Measurements from ENCODE around the gene HOOK1. TPM values are rescaled to one million over a fixed set of nuclear protein-coding genes. Genes with fewer than 3 reads are reported as not detected.
"Not testable (repeated sequence)": the region's sequence is repeated elsewhere in the genome, so short reads cannot be mapped to it uniquely, and the experiment has no call there.

Gene HOOK1
- total RNA-seq, 2 donors from 2014 or later = 0.27 to 0.63 TPM

- DNase-seq (ENCODE audit: low spot score) (no peak), ATAC-seq (ENCODE audit: insufficient number of reproducible peaks, low FRiP score, low read depth) (no peak)
- H3K27ac ChIP-seq = no peak overlapping the region
- no peaks in the 10 kb centered on the region for H3K36me3 ChIP-seq
- no peaks in the 10 kb centered on the region for H3K9me3 ChIP-seq
- no peaks in the 10 kb centered on the region for H3K27me3 ChIP-seq (replicated peaks; ENCODE audit: insufficient read depth)
- TF ChIP-seq, protein P1, sequence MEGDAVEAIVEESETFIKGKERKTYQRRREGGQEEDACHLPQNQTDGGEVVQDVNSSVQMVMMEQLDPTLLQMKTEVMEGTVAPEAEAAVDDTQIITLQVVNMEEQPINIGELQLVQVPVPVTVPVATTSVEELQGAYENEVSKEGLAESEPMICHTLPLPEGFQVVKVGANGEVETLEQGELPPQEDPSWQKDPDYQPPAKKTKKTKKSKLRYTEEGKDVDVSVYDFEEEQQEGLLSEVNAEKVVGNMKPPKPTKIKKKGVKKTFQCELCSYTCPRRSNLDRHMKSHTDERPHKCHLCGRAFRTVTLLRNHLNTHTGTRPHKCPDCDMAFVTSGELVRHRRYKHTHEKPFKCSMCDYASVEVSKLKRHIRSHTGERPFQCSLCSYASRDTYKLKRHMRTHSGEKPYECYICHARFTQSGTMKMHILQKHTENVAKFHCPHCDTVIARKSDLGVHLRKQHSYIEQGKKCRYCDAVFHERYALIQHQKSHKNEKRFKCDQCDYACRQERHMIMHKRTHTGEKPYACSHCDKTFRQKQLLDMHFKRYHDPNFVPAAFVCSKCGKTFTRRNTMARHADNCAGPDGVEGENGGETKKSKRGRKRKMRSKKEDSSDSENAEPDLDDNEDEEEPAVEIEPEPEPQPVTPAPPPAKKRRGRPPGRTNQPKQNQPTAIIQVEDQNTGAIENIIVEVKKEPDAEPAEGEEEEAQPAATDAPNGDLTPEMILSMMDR (IDR thresholded peaks at IDR 0.05) = no peak
- H3K4me1 ChIP-seq (ENCODE audit: control insufficient read depth in 1 of 2, low read depth in 2 of 2) = peaks cover 0 to 6% of the 10 kb centered on the region in 2 donors
- no peak overlapping the region for H3K4me3 ChIP-seq
Measured at GRCh38 chr1:59827055-59827643, 12.4 kb downstream of the HOOK1 start.

DNA sequence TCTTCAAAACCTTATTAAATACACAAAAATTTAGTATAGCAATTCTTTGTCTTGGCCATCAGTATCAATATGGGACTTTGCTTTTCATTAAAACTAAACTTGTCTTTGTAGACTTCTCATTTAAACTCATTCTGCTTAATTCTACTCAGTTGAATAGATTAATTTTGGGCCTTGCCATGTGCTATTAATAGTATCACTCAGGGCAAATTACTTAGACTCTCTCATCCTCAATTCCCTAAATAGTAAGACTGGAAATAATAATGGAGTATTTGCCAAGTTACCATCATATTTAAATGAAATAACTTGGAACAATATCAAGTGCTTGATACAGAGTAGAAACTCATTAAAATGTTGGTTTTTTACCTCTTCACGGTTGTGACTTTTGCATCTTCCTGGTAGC, 13.4 kb downstream of the HOOK1 start:
- Histone ChIP-seq H3K27ac (no peak overlapping the region), H3K36me3 (no peaks in the 10 kb centered on the region), H3K27me3 (replicated peaks; ENCODE audit: insufficient read depth) (no peaks in the 10 kb centered on the region), H3K4me1 (ENCODE audit: control insufficient read depth in 1 of 2, low read depth in 2 of 2) (peaks cover 0 to 6% of the 10 kb centered on the region in 2 donors), H3K4me3 (no peak overlapping the region), H3K9me3 (no peaks in the 10 kb centered on the region)
- DNase-seq (ENCODE audit: low spot score) = no peak
- TF ChIP-seq, protein P1 (IDR thresholded peaks at IDR 0.05) = no peak
- no peak for ATAC-seq (ENCODE audit: insufficient number of reproducible peaks, low FRiP score, low read depth)

DNA sequence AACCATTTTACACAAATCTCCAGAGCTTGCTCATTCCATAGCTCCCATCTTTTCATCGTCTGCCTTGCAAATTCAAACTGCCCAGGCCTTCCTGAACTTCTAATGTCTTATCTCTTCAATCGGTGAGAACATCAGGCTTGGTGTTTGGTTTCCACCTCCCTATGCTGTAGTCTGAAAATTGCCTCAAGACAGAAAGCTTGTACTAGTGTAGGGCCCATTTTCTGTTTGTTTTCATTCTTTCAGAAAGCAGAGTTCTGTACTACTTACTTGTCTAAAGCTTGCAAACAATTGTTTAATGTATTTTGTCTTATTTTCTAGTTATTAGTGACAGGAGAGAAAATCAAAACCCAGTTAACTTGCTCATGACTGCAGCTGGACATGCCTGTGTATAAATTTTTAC, 16.8 kb downstream of the HOOK1 start:
- DNase-seq (ENCODE audit: low spot score) (no peak), ATAC-seq (ENCODE audit: insufficient number of reproducible peaks, low FRiP score, low read depth) (no peak)
- no peaks in the 10 kb centered on the region for H3K36me3 ChIP-seq
- H3K27ac ChIP-seq = no peak overlapping the region
- TF ChIP-seq, protein P1 (IDR thresholded peaks at IDR 0.05) = no peak
- no peak overlapping the region for H3K4me3 ChIP-seq
- H3K9me3 ChIP-seq = no peaks in the 10 kb centered on the region
- no peaks in the 10 kb centered on the region for H3K27me3 ChIP-seq (replicated peaks; ENCODE audit: insufficient read depth)
- H3K4me1 ChIP-seq (ENCODE audit: control insufficient read depth in 1 of 2, low read depth in 2 of 2) = peaks cover 0 to 6% of the 10 kb centered on the region in 2 donors

GRCh38 chr1:59833022-59833421, 18.3 kb downstream of the HOOK1 start:
- H3K4me1 ChIP-seq (ENCODE audit: control insufficient read depth in 1 of 2, low read depth in 2 of 2) = peaks cover 0 to 6% of the 10 kb centered on the region in 2 donors
- no peaks in the 10 kb centered on the region for H3K27me3 ChIP-seq (replicated peaks; ENCODE audit: insufficient read depth)
- ATAC-seq (ENCODE audit: insufficient number of reproducible peaks, low FRiP score, low read depth) (no peak), DNase-seq (ENCODE audit: low spot score) (no peak)
- H3K4me3 ChIP-seq = no peak overlapping the region
- TF ChIP-seq, protein P1 (IDR thresholded peaks at IDR 0.05) = no peak
- H3K36me3 ChIP-seq = no peaks in the 10 kb centered on the region
- H3K27ac ChIP-seq = no peak overlapping the region
- no peaks in the 10 kb centered on the region for H3K9me3 ChIP-seq

DNA sequence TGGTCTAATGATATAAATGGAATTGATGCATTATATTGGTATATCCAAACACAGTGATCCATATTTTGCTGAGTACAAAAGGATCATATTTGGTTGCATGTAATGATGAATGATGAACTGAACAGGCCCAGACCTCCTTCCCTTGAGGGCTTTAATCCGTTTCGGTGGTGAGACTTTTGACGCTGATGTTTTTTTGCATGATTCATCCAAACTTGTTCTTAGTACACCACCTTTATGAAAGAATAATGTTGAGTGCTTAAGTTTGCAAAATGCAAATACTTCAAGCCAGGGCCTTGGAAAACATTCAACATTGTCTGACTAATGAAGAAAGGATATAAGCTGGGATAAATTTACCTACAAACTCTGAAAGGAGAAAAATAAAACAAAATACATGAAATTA, 19.2 kb downstream of the HOOK1 start:
- no peaks in the 10 kb centered on the region for H3K36me3 ChIP-seq
- H3K9me3 ChIP-seq = no peaks in the 10 kb centered on the region
- H3K4me3 ChIP-seq = no peak overlapping the region
- ATAC-seq (ENCODE audit: insufficient number of reproducible peaks, low FRiP score, low read depth) (no peak), DNase-seq (ENCODE audit: low spot score) (no peak)
- H3K4me1 ChIP-seq (ENCODE audit: control insufficient read depth in 1 of 2, low read depth in 2 of 2) = peaks cover 0 to 6% of the 10 kb centered on the region in 2 donors
- TF ChIP-seq, protein P1 (IDR thresholded peaks at IDR 0.05) = no peak
- H3K27ac ChIP-seq = no peak overlapping the region
- H3K27me3 ChIP-seq (replicated peaks; ENCODE audit: insufficient read depth) = no peaks in the 10 kb centered on the region

DNA sequence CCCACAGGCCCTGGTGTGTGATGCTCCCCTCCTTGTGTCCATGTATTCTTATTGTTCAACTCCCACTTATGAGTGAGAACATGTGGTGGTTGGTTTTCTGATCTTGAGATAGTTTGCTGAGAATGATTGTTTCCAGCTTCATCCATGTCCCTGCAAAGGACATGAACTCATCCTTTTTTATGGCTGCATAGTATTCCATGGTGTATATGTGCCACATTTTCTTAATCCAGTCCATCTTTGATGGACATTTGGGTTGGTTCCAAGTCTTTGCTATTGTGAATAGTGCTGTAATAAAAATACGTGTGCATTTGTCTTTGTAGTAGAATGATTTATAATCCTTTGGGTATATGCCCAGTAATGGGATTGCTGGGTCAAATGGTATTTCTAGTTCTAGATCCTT, 23.1 kb downstream of the HOOK1 start:
- not testable (repeated sequence) for H3K9me3 ChIP-seq; H3K4me3 ChIP-seq; H3K36me3 ChIP-seq; H3K27me3 ChIP-seq (replicated peaks; ENCODE audit: insufficient read depth); ATAC-seq (ENCODE audit: insufficient number of reproducible peaks, low FRiP score, low read depth); H3K27ac ChIP-seq; H3K4me1 ChIP-seq (ENCODE audit: control insufficient read depth in 1 of 2, low read depth in 2 of 2); DNase-seq (ENCODE audit: low spot score)
